SH-SY5Y (cell line): ENCODE results near the gene TANGO6.

Experiments
- GATA2 ChIP-seq: IDR thresholded peaks from 2 replicates; pipeline ENCODE4 v1.6.1; 2011; ENCODE audit warnings: mild to moderate bottlenecking, low read depth, low read length
- GATA3 ChIP-seq: IDR thresholded peaks from 2 replicates; pipeline ENCODE4 v1.6.1; 2011; ENCODE audit warnings: low read depth, mild to moderate bottlenecking, low read length, moderate library complexity

The TANGO6 gene

GRCh38 chr16:68993885-68994284 is 150.6 kb downstream of the TANGO6 start:
- TF ChIP-seq GATA3, result no peak
- no peak for TF ChIP-seq GATA2

- TF ChIP-seq GATA2, result no peak
- TF ChIP-seq GATA3, result no peak
Measured at GRCh38 chr16:68994324-68994723, 151.0 kb downstream of the TANGO6 start.

GRCh38 chr16:68995011-68995504 is 151.7 kb downstream of the TANGO6 start:
- TF ChIP-seq GATA3, result no peak
- no peak for TF ChIP-seq GATA2

GRCh38 chr16:68997564-68997963 is 154.2 kb downstream of the TANGO6 start:
- TF ChIP-seq GATA3, result no peak
- TF ChIP-seq GATA2, result no peak

GRCh38 chr16:68999114-68999513 is 155.8 kb downstream of the TANGO6 start:
- no peak for TF ChIP-seq GATA2
- no peak for TF ChIP-seq GATA3

GRCh38 chr16:69003500-69003899 is 160.2 kb downstream of the TANGO6 start:
- no peak for TF ChIP-seq GATA2
- TF ChIP-seq GATA3, result no peak

GRCh38 chr16:69005641-69006355 is 162.5 kb downstream of the TANGO6 start:
- TF ChIP-seq GATA3 (no peak), GATA2 (no peak)

- no peak for TF ChIP-seq GATA2
- TF ChIP-seq GATA3, result no peak
Measured at GRCh38 chr16:69012906-69013305, 169.6 kb downstream of the TANGO6 start.

GRCh38 chr16:69013991-69014390 is 170.7 kb downstream of the TANGO6 start:
- TF ChIP-seq GATA3, result no peak
- no peak for TF ChIP-seq GATA2

- TF ChIP-seq GATA2, result no peak
- TF ChIP-seq GATA3, result no peak
Measured at GRCh38 chr16:69014811-69015210, 171.5 kb downstream of the TANGO6 start.

GRCh38 chr16:69017036-69017783 is 173.9 kb downstream of the TANGO6 start:
- TF ChIP-seq GATA2, result no peak
- TF ChIP-seq GATA3, result no peak

- TF ChIP-seq GATA3, result no peak
- no peak for TF ChIP-seq GATA2
Measured at GRCh38 chr16:69019811-69020210, 176.5 kb downstream of the TANGO6 start.

GRCh38 chr16:69029121-69029520 is 185.8 kb downstream of the TANGO6 start:
- TF ChIP-seq GATA2 (no peak), GATA3 (no peak)

- TF ChIP-seq GATA2, result no peak
- no peak for TF ChIP-seq GATA3
Measured at GRCh38 chr16:69031877-69032301, 188.6 kb downstream of the TANGO6 start.
